RWPE1 (cell line): ENCODE results near the gene LGR6.

Experiments
- CTCF ChIA-PET: fragments of 350-600 bp; sonication (Branson Sonifier 250); formaldehyde crosslinking; extraction: SDS; loops from one replicate; lab custom pipeline; 2021; lab: Yijun Ruan, JAX
- POLR2A ChIA-PET: fragments of 400-600 bp; formaldehyde crosslinking; extraction: SDS; loops from one replicate; lab custom pipeline; 2020; ENCODE audit warnings: antibody characterized with exemption; ENCODE audit not compliant: low non-redundant PET; lab: Yijun Ruan, JAX
- DNase-seq: peaks from one replicate; pipeline ENCODE4 v3.0.0; 2012; ENCODE audit warnings: low spot score
- H3K27ac ChIP-seq: fragments of 450-650 bp; 2 replicates; pipeline ENCODE4 v1.5.1; 2017
- CTCF ChIP-seq: fragments of 450-650 bp; conservative IDR thresholded peaks from 2 replicates; pipeline ENCODE4 v1.5.1; 2017; ENCODE audit warnings: low read depth, mild to moderate bottlenecking

The LGR6 gene

GRCh38 chr1:202200112-202200548 is 6.5 kb downstream of the LGR6 start:
- H3K27ac ChIP-seq: peak overlapping the region; percentile 94
- no peak for TF ChIP-seq CTCF
- ChIA-PET POLR2A (interaction anchor here (0.6 kb wide), 1 partner anchor 66 kb away, joined by 3 read pairs; no protein-coding TSS in a partner anchor), CTCF (interaction anchor here (0.7 to 2.3 kb wide), 9 partner anchors 10 to 520 kb away, joined by 3 to 14 read pairs (median 5); no protein-coding TSS in a partner anchor)
- DNase-seq: peak; percentile 92

GRCh38 chr1:202200669-202201068 is 7.1 kb downstream of the LGR6 start:
- ChIA-PET POLR2A (no interaction called here), CTCF (interaction anchor here (0.5 to 2.3 kb wide), 8 partner anchors 12 to 172 kb away, joined by 3 to 14 read pairs (median 4); no protein-coding TSS in a partner anchor)
- TF ChIP-seq CTCF: no peak
- no peak for DNase-seq
- peak overlapping the region; percentile 94 for H3K27ac ChIP-seq

GRCh38 chr1:202201266-202201665 is 7.7 kb downstream of the LGR6 start:
- ChIA-PET CTCF (interaction anchor here (0.5 to 2.3 kb wide), 5 partner anchors 12 to 171 kb away, joined by 3 to 14 read pairs (median 3); no protein-coding TSS in a partner anchor), POLR2A (no interaction called here)
- TF ChIP-seq CTCF: no peak
- DNase-seq: no peak
- peak overlapping the region; percentile 94 for H3K27ac ChIP-seq

- ChIA-PET POLR2A (no interaction called here), CTCF (interaction anchor here (1.0 kb wide), 1 partner anchor 9 kb away, joined by 7 read pairs; the partner anchor contains the start of gene LGR6)
- no peak for DNase-seq
- H3K27ac ChIP-seq: peak overlapping the region; percentile 42
- TF ChIP-seq CTCF: no peak
Observed at GRCh38 chr1:202201971-202202370, 8.4 kb downstream of the LGR6 start.

GRCh38 chr1:202202500-202203168 is 9.0 kb downstream of the LGR6 start:
- no peak for TF ChIP-seq CTCF
- POLR2A ChIA-PET: no interaction called here
- H3K27ac ChIP-seq: peak overlapping the region; percentile 42
- DNase-seq: no peak
- CTCF ChIA-PET: interaction anchor here (1.0 kb wide), 1 partner anchor 9 kb away, joined by 7 read pairs; the partner anchor contains the start of gene LGR6

GRCh38 chr1:202203238-202204039 is 9.8 kb downstream of the LGR6 start:
- peak overlapping the region; percentile 42 for H3K27ac ChIP-seq
- DNase-seq: no peak
- ChIA-PET POLR2A (no interaction called here), CTCF (interaction anchor here (0.5 to 1.0 kb wide), 3 partner anchors 10 to 317 kb away, joined by 3 to 8 read pairs (median 4); partner anchors contain the start of gene LGR6)
- TF ChIP-seq CTCF: no peak
